Keratinocyte (primary cell): ENCODE results near the gene NEUROD2.

ENCODE experiments used
- EZH2 ChIP-seq: IDR thresholded peaks from one replicate; pipeline ENCODE4 v1.6.1; 2012; ENCODE audit warnings: inconsistent platforms, mild to moderate bottlenecking, low read length, moderate library complexity
- TF ChIP-seq, protein P1 (sequence below), 3 experiments: IDR thresholded peaks in 1 of 3; conservative IDR thresholded peaks in 1 of 3; optimal IDR thresholded peaks in 1 of 3; 2 replicates in 2 of 3; 3 replicates in 1 of 3; pipeline versions ENCODE3 to v1.5.1; 2011; ENCODE audit warnings: low read length in 3 of 3, mild to moderate bottlenecking in 3 of 3, moderate library complexity in 2 of 3, control low read depth in 1 of 3, inconsistent platforms in 1 of 3; ENCODE audit not compliant: insufficient read depth in 2 of 3; ENCODE audit errors: extremely low read depth in 1 of 3

DNA sequence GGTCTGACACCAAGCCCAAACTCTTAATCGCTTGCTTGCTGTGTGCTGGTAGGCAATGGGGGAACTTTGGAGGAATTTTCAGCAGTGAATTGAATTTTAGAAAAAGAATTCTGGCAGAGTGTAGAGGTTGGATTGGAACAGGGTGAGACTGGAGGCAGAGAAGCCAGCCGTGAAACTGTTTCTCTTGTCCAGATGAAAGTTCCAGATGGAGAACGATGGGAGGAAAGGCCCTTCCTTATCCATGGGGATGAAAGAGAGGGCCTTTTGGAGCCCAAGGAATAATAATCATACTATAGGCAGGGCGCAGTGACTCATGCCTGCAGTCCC, 26.0 kb downstream of the NEUROD2 start:
- TF ChIP-seq, protein P1, sequence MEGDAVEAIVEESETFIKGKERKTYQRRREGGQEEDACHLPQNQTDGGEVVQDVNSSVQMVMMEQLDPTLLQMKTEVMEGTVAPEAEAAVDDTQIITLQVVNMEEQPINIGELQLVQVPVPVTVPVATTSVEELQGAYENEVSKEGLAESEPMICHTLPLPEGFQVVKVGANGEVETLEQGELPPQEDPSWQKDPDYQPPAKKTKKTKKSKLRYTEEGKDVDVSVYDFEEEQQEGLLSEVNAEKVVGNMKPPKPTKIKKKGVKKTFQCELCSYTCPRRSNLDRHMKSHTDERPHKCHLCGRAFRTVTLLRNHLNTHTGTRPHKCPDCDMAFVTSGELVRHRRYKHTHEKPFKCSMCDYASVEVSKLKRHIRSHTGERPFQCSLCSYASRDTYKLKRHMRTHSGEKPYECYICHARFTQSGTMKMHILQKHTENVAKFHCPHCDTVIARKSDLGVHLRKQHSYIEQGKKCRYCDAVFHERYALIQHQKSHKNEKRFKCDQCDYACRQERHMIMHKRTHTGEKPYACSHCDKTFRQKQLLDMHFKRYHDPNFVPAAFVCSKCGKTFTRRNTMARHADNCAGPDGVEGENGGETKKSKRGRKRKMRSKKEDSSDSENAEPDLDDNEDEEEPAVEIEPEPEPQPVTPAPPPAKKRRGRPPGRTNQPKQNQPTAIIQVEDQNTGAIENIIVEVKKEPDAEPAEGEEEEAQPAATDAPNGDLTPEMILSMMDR (optimal IDR thresholded peaks at IDR 0.05 in 1 of 3, IDR thresholded peaks at IDR 0.05 in 1 of 3, conservative IDR thresholded peaks at IDR 0.05 in 1 of 3; ENCODE audit: extremely low read depth in 1 of 3, insufficient read depth in 2 of 3, low read length in 3 of 3) = no peak
- TF ChIP-seq EZH2 = no peak
